ENCODE results near the gene RGPD8. TPM values are rescaled to one million over a fixed set of nuclear protein-coding genes. Genes with fewer than 3 reads are reported as not detected.
A peak's percentile ranks its signal among the peaks of the same experiment; 100 is the strongest.
"Not testable (repeated sequence)": the region's sequence is repeated elsewhere in the genome, so short reads cannot be mapped to it uniquely, and the experiment has no call there.

RGPD8 gene
- 10 to 100 TPM in 2 of 3 donors, 1 to 10 TPM in 1; 7.5 to 18.8 (median 13.9) TPM for total RNA-seq
- long read RNA-seq, donor 1, partial matches to known transcripts = 0 of 1 reads
- long read RNA-seq, donor 1, other reads (novel, unspliced or antisense) = 1 of 1 reads
- long read RNA-seq, donor 2 = 0 reads

DNA sequence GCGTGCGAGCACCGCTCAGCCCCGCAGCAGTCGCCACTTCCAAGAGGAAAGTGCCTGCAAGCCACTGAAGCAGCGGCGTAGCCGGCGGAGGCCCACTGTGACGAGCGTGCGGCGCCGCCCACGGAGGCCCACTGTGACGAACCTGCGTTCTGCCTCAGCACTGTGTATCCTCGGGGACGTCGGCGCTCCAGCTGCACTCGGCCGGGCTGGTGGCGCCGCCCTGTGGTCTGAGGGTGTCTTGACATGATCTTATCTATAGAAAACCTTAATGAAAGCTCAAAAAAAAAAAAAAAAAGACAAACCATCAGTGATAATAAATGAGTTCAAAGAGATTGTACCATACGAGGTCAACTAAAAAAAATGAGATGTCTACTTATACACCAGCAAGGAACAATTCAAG lies at the start of gene RGPD8:
Gene RGPD8, minus strand, starts transcription at position 166 of the 400 bp plus-strand sequence. CDS start 192 bp downstream, outside the sequence.
- ATAC-seq = peak; percentile 99
- H3K4me1 ChIP-seq (ENCODE audit: low read depth); H3K36me3 ChIP-seq (ENCODE audit: low read depth); H3K9me3 ChIP-seq; intact Hi-C loops (cut with DNase I, micrococcal nuclease): not testable (repeated sequence)
- peak; percentile 87 to 90 (median 89) for DNase-seq
- peak within 1 kb of the TSS; percentile 28 for H3K4me3 ChIP-seq
- TF ChIP-seq, protein P1, sequence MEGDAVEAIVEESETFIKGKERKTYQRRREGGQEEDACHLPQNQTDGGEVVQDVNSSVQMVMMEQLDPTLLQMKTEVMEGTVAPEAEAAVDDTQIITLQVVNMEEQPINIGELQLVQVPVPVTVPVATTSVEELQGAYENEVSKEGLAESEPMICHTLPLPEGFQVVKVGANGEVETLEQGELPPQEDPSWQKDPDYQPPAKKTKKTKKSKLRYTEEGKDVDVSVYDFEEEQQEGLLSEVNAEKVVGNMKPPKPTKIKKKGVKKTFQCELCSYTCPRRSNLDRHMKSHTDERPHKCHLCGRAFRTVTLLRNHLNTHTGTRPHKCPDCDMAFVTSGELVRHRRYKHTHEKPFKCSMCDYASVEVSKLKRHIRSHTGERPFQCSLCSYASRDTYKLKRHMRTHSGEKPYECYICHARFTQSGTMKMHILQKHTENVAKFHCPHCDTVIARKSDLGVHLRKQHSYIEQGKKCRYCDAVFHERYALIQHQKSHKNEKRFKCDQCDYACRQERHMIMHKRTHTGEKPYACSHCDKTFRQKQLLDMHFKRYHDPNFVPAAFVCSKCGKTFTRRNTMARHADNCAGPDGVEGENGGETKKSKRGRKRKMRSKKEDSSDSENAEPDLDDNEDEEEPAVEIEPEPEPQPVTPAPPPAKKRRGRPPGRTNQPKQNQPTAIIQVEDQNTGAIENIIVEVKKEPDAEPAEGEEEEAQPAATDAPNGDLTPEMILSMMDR (IDR thresholded peaks at IDR 0.05) = peak; percentile 30

DNA sequence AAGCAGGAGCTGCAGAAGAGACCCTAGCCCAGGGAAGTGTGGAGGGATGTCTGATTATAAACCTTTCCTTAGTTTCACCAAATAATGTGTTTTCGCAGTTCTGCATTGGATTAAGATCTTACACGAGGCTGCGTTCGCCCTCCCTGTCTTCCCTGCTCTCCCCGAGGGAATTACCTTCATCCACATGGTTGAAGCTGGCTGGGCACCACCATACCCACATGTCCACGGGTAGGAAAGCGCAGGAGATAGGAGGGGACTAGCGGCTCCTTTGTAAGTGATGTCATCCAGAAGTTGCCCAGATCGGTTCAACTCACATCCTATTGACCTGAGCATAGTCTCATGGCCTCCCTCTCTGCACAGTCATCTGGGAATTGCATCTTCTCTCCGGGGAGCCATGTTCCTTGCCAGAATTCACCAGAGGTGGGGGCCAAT lies 49.6 kb upstream of the RGPD8 start:
- ATAC-seq = no peak

GRCh38 chr2:112482309-112483041 lies 49.0 kb upstream of the RGPD8 start:
- no peaks in the 10 kb centered on the region for H3K9me3 ChIP-seq
- intact Hi-C loops (cut with DNase I, micrococcal nuclease) = no loop called here
- peaks cover 12% of the 10 kb centered on the region for H3K4me1 ChIP-seq (ENCODE audit: low read depth)
- ATAC-seq (peak; percentile 6), DNase-seq (peak; percentile 35 to 67 (median 66))
- TF ChIP-seq, protein P1 (IDR thresholded peaks at IDR 0.05) = no peak
- H3K36me3 ChIP-seq (ENCODE audit: low read depth) = no peaks in the 10 kb centered on the region
- H3K4me3 ChIP-seq = peak overlapping the region; percentile 48

More for the DNA sequence above, 49.6 kb upstream of the RGPD8 start:
- Histone ChIP-seq H3K9me3 (no peaks in the 10 kb centered on the region), H3K4me1 (ENCODE audit: low read depth) (peaks cover 12% of the 10 kb centered on the region), H3K36me3 (ENCODE audit: low read depth) (no peaks in the 10 kb centered on the region), H3K4me3 (peak overlapping the region; percentile 48)
- peak in 1 of 3 donors; percentile 16 for DNase-seq
- TF ChIP-seq, protein P1 (IDR thresholded peaks at IDR 0.05) = no peak
- intact Hi-C loops (cut with DNase I, micrococcal nuclease) = no loop called here

- intact Hi-C loops (cut with DNase I, micrococcal nuclease) = no loop called here
- peak; percentile 91 for ATAC-seq
- Histone ChIP-seq H3K4me3 (peak within 1 kb of the TSS; percentile 59), H3K9me3 (no peaks in the 10 kb centered on the region), H3K36me3 (ENCODE audit: low read depth) (no peaks in the 10 kb centered on the region), H3K4me1 (ENCODE audit: low read depth) (peaks cover 12% of the 10 kb centered on the region)
- peak; percentile 84 to 88 (median 86) for DNase-seq
- TF ChIP-seq, protein P1 (IDR thresholded peaks at IDR 0.05) = no peak
Measured at GRCh38 chr2:112481528-112482233, 48.2 kb upstream of the RGPD8 start, which contains the start of gene TTL. TTL (plus strand) TSS chr2:112482156; CDS start chr2:112482345, 189 bp downstream.

DNA sequence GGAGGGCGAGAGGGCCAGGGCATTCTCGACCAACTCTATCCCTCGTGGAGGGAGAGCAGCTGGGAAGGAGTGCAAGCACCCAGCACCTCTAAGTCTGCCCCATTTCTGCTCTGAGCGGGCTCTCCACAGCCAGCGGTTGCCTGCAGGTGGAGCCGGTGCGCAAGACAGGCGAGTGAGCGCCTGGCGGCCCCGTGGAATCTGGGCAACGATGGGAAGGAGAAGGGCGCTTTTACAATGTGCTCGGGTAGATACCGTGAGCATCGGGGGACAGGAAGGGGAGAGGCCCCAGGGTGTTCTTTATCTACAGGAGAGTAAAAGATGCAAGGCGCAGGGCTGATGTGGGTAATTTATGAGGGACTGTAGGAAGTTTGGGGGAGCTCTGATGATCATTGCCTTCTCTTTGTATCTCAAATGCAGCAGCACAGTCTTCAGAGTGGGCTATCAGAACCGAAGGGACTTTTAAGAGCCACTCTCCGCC lies 47.6 kb upstream of the RGPD8 start:
- H3K9me3 ChIP-seq = no peaks in the 10 kb centered on the region
- H3K4me3 ChIP-seq = peak overlapping the region; percentile 59
- H3K36me3 ChIP-seq (ENCODE audit: low read depth) = no peaks in the 10 kb centered on the region
- intact Hi-C loops (cut with DNase I, micrococcal nuclease) = no loop called here
- peaks cover 12% of the 10 kb centered on the region for H3K4me1 ChIP-seq (ENCODE audit: low read depth)
- TF ChIP-seq, protein P1 (IDR thresholded peaks at IDR 0.05) = peak; percentile 61
- ATAC-seq (peak; percentile 90), DNase-seq (peak; percentile 88 to 91 (median 90))
